8988T (cell line): ENCODE measurements around the gene LRRC55.

ENCODE experiments used
- DNase-seq: peaks from one replicate; pipeline ENCODE4 v3.0.0; 2011

The LRRC55 gene

DNA sequence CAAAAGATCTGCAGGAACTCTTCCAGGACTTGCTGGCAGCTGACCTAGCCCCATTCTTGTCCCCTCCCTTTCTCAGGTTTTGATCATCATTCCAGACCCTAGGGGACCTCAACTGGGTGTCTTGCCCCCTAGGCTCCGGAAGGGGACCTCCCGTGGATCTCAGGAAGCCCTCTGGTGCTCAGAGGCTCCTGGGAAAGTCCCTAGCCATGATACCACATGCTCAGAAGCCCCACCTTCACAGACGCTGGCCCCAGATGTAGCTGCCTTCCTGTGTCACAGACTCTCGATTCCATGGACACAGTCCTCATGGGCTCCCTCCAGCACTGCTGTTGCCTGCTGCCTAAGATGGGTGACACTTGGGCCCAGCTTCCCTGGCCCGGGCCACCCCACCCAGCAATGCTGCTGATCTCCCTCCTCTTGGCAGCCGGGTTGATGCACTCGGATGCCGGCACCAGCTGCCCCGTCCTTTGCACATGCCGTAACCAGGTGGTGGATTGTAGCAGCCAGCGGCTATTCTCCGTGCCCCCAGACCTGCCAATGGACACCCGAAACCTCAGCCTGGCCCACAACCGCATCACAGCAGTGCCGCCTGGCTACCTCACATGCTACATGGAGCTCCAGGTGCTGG lies at the start of gene LRRC55:
Gene LRRC55 (plus strand): TSS at position 276 of the 628 bp plus-strand sequence. CDS start 70 bp downstream, at position 346.
- no peak for DNase-seq

DNA sequence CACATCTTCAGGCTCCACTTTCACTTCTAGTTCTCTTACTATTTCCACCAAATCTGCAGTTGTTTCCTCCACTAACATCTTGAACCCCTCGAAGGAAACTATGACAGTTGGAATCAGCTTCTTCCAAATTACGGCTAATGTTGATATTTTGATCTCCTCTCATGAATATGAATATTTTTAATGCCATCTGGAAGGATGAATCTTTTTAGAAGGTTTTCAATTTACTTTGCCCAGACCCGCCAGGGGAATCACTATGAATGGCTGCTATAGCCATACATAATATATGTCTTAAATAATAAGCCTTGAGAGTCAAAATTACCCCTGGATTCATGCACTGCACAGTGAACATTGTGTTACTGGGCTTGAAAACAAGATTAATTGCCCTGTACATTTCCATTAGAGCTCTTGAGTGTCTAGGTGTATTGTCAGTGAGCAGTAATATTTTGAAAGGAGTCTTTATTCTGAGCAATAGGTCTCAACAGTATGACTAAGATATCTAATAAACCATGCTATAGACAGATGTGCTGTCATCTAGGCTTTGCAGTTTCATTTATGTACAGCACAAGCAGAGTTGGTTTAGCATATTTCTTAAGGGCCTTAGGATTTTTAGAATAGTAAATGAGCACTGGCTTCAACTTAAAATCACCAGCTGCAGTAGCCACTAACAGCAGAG lies 48.3 kb upstream of the LRRC55 start:
- no peak for DNase-seq

DNA sequence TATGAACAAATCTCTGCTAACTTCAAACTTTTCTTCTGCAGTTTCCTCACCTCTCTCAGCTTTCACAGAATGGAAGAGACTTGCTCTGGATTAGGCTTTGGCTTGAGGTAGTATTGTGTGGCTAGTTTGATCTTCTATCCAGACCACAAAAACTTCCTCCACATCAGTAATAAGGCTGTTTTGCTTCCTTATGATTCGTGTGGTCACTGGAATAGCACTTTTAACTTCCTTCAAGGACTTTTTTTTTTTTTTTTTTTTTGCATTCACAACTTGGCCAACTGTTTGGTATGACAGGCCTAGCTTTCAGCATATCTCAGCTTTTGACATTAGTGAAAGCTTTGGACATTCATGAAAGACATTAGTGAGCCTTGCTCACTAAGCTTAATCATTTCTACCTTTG lies 47.5 kb upstream of the LRRC55 start:
- no peak for DNase-seq

DNA sequence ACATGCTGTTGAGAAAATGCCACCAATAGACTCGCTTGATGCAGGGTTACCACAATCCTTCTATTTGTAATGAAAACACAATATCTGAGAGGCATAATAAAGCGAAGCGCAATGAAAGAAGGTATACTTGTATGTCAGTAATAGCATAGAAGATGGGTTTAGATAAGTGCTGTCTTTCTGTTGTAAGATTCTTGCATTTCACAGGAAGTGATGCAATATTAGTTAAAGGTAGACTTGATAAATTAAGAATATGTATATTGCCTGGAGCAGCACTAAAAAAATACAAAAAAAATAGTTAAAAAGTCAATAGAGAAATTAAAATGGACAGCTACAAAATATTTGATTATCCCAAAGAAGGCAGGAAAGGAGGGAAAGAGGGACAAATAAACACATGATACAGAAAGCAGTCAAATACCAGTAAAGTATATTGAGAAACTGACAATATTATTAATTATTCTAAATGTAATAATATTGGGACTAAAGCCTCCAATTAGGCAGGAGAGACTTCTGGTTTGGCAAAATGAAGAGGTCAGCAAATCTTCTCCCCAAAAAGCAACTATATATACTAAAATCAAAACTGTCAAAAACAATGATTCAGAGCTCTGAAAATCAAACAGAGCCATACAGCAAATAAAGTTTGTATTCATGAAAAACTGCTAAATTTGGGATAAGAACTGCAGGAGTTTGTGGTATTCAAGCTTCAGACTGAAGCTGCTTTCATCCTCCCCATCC lies 46.6 kb upstream of the LRRC55 start:
- DNase-seq = no peak

GRCh38 chr11:57140568-57140967 lies 41.2 kb upstream of the LRRC55 start:
- DNase-seq = no peak

DNA sequence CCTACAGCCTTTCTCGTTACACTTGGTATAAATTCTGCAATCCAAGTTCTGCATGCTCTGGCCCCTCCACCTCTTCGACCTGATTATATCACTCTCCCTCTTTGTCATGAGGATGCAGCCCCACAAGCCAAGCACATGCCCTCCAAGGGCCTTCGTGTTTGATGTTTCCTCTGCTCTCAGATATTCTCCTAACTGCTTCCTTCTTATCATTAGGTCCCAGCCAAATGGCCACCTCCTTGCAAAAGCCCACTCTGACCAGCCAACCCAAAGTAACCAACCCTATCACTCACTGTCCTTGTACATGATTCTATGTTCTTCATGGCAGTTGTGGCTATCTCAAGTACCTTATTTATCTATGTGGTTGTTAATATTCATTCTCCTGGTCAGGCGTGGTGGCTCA lies 38.3 kb upstream of the LRRC55 start:
- DNase-seq = no peak

DNA sequence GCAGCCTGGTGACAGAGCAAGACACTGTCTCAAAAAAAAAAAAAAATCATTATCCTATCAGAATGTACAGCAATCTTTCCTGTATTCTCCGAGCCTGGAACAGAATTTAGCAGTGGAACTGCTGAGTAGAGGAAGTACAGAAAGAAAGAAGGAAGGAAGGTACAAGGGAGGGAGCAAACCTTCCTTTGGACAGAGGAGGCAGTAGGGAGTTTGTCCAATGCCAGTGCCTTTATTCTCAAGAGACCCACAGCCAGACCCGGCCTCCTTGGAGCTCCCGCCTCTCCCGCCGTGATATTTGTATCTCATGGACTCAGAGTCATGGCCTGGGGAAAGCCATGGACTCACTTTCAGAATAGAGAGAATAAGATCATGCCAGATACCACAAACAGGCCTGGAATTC lies 37.7 kb upstream of the LRRC55 start:
- DNase-seq = no peak

DNA sequence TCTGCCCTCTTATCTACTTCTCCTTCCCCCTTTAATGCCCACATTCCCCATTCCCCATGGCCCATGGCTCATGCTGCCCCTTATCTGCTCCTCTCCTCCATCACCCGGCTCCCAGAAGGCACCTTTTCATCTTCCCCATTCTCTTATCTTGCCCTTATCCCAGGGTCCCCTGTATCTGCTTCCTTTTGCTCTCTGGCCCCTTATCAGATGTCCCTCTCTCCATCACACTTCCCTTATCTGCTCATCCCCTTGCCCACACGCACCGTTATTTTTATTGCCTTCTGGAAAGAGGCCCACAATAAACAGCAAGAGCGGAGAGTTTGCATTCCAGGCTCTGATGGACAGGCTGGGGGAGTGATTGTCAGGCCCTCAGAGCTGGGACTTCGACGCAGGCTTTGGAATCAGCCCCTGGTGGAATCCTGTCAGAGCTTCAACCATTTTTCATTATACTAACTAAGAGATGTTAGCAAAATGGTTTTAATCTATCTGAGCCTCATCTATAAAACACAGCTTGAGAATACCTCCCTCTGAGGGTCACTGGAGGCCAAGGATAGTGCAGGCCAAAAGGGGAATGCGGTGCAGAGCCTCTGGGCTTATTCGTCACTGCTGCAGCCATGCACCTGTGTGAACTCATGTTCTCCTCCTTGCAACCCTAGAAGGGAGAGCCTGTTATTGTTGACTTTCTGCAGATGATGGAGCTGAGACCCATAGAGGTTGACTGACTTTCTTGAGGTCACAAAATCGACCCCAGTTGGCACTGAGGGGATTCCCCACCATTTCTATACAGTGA lies 37.0 kb upstream of the LRRC55 start:
- DNase-seq = no peak

GRCh38 chr11:57146301-57146700 lies 35.5 kb upstream of the LRRC55 start:
- no peak for DNase-seq

DNA sequence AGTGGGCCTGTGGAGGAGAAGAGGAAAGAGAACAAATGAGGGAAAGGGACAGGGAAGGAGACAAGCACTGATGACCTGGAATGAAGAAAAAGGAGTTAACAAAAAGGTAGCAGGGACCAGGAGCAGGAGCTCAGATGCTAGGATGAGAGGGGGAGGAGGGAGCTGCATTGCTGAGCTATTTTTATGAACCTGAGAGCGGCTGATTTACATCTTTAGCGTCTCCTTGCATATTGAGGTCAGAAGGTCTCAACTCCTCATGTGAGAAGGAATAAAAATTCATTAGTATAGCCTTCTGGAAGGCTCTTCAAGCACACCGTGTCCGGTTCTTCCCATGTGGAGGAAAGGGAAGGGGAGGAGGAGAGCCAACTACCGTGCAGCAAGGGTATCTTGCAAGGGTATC lies 33.1 kb upstream of the LRRC55 start:
- DNase-seq = no peak

GRCh38 chr11:57150454-57150917 lies 31.3 kb upstream of the LRRC55 start:
- DNase-seq = no peak

GRCh38 chr11:57152134-57152533 lies 29.6 kb upstream of the LRRC55 start:
- no peak for DNase-seq

DNA sequence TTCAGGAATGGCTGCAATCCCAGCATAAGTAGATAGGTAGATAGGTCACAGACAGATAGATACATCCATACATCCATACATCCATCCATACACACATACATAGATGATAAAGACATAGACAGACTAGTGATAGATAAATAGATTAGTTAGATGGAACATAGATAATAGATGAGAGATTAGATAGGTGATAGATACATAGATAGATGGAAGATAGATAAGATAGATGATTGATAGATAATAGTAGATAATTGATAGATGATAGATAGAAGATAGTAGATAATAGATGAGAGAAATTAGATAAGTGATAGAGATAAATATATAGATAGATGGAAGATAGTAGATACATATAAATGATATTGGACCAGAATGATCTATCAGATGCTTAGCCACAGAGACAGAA lies 28.3 kb upstream of the LRRC55 start:
- DNase-seq = no peak

DNA sequence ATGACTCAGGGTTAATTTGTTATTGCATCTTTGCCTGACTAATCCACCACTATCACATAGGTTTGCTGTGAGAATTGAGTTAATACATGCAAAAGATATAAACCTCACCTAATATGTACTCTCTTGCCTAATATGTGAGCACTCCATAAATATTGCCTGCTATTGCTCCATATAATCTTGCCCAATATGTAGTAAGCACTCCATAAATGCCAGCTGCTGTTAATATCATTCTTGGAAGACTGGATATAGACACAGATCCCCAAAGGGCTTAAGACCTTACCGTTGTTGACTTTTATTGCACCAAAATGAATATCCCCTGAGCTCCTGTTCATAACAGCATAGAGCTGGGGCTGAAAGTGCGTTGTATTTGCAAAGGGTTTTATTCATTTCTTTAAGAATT lies 27.0 kb upstream of the LRRC55 start:
- DNase-seq = no peak

DNA sequence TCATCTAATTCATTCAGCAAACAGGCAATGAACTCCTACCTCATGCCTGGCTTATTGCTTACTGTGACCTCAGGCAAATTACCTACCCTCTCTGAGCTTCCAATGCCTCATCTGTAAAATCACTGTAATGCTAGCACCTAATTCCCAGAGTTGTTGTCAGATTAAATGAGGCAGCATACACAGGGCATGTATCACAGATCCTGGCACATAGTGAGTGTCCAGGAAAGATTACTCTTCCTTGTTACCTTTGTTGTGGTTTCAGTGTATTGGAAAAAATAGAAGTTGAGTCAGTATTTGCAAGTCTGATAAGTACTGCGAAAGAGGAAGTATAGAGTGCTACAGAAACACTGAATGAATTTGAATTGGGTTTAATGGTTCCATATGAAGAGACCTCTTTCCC lies 26.4 kb upstream of the LRRC55 start:
- no peak for DNase-seq

- DNase-seq = no peak
Observed at GRCh38 chr11:57155838-57156607, 25.7 kb upstream of the LRRC55 start.

DNA sequence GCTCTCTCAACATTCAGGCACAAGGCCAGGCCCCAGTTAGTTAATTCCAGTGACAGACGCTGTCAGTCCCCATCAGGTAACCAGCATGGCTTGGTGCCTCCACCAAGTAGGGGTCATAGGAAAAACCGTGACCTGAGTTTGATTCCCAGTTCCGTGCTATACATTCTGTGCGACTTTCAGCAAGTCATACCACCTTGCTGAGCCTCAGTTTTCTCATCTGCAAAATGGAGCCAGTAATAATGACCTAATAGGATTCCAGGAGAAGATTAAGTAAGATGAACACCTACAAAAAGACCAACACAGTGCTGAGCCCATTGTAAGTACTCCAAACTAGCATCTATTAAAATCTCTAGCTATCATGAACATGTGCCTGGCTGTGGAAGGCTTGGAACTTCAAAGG lies 24.8 kb upstream of the LRRC55 start:
- DNase-seq = no peak

- no peak for DNase-seq
Observed at GRCh38 chr11:57157624-57158023, 24.1 kb upstream of the LRRC55 start.

- no peak for DNase-seq
Observed at GRCh38 chr11:57158180-57158579, 23.6 kb upstream of the LRRC55 start.

DNA sequence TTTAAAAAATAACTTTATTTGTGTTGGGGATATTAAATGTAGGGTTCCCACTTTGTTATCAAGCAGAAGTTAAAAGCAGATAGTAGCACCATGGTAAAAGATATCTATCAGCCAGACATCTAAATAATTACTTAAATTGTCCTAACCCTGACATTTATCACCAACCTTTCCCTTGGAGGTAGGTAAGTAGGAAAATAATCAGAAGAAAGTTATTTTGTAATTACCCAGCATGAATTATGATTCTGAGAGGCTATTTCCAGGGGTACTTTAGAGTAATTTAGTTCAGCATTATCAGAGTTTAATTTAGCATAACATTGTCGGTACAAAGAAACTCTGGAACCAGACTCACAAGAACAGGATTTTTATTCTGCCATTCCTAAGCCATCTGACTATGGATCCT lies 23.2 kb upstream of the LRRC55 start:
- no peak for DNase-seq

DNA sequence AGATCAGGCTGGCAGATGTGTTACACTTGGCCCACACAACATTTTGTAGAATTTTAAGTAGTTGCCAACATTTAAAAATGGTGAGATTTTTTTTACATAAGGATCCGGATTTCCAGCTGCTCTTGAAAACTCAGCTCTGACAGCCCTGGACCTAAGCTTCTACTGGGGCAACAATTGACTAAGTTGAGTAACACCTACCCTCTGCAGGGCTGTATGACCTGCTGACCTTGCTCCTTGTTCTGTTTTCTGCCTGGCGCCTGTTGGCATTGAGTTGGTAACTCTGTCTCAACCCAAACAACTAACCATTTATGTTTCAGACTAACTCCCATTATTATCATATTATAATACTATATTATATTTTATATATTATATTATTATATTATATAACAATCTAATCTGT lies 21.1 kb upstream of the LRRC55 start:
- no peak for DNase-seq

DNA sequence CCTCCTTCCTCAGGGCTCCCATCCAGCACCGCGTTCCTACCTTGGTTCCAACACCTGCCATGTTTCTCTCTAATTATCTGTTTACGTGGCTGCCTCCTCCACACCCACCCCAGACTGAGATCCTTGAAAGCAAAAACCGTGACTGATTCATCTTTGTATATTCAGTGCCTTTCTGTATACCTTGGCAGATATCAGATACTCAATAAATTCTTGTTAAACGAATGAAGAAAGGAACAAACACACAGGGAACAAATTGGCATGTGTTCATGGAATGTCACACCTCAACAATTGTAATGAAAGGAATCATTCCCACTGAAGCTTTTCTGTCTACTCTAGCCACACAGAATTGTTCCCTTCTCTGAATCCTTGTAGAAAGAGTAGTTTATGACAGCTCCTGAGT lies 20.4 kb upstream of the LRRC55 start:
- DNase-seq = no peak
